Neutrophil (primary cell): ENCODE results near the gene KIF7.

Experiments used
- H3K27ac ChIP-seq: fragments of 200-600 bp; sonication (generic); 2 replicates; pipeline ENCODE4 v1.5.1; 2016; ENCODE audit warnings: mild to moderate bottlenecking, moderate library complexity
- H3K27me3 ChIP-seq: fragments of 200-600 bp; sonication (generic); 2 replicates; pipeline ENCODE4 v1.6.0; 2016; ENCODE audit warnings: mild to moderate bottlenecking
- H3K36me3 ChIP-seq: fragments of 200-600 bp; sonication (generic); 2 replicates; pipeline ENCODE4 v1.5.1; 2017
- H3K4me1 ChIP-seq, 2 experiments: fragments of 200-600 bp in 1 of 2; sonication (generic) in 1 of 2; 1 replicate in 1 of 2; 2 replicates in 1 of 2; pipeline versions ENCODE4 v1.5.1 to v1.6.1; 2013 to 2016; ENCODE audit warnings: low read depth in 1 of 2, low read length in 1 of 2, mild to moderate bottlenecking in 1 of 2, moderate library complexity in 1 of 2; ENCODE audit not compliant: control insufficient read depth in 1 of 2, insufficient read depth in 1 of 2
- H3K4me3 ChIP-seq, 2 experiments: fragments of 200-600 bp in 1 of 2; sonication (generic) in 1 of 2; 1 replicate in 1 of 2; 2 replicates in 1 of 2; pipeline ENCODE4 v1.5.1; 2013 to 2016; ENCODE audit warnings: low read depth in 1 of 2, low read length in 1 of 2, mild to moderate bottlenecking in 1 of 2, moderate library complexity in 1 of 2
- H3K9me3 ChIP-seq: fragments of 200-600 bp; sonication (generic); 2 replicates; pipeline ENCODE4 v1.5.1; 2016
- CTCF ChIP-seq: fragments of 200-600 bp; sonication (generic); IDR thresholded peaks from 2 replicates; pipeline ENCODE4 v1.5.1; 2016; ENCODE audit warnings: antibody characterized with exemption

Gene KIF7

GRCh38 chr15:89681146-89681545 lies 25.9 kb upstream of the KIF7 start:
- no peaks in the 10 kb centered on the region for H3K36me3 ChIP-seq
- H3K27ac ChIP-seq: no peak overlapping the region
- no peak for TF ChIP-seq CTCF
- H3K9me3 ChIP-seq: no peaks in the 10 kb centered on the region
- no peaks in the 10 kb centered on the region for H3K27me3 ChIP-seq
- no peaks in the 10 kb centered on the region for H3K4me1 ChIP-seq
- H3K4me3 ChIP-seq: no peak overlapping the region

GRCh38 chr15:89680282-89680873 lies 25.1 kb upstream of the KIF7 start:
- Histone ChIP-seq H3K27ac (no peak overlapping the region), H3K36me3 (no peaks in the 10 kb centered on the region), H3K4me1 (no peaks in the 10 kb centered on the region), H3K4me3 (no peak overlapping the region), H3K27me3 (no peaks in the 10 kb centered on the region), H3K9me3 (no peaks in the 10 kb centered on the region)
- TF ChIP-seq CTCF: no peak

- H3K36me3 ChIP-seq: no peaks in the 10 kb centered on the region
- H3K9me3 ChIP-seq: no peaks in the 10 kb centered on the region
Observed at GRCh38 chr15:89679212-89679611, 23.9 kb upstream of the KIF7 start, which contains the start of gene PLIN1. TSS of gene PLIN1 (minus strand) at chr15:89679367. CDS start at chr15:89677489, 1,878 bp downstream.

GRCh38 chr15:89677381-89677780 lies 22.1 kb upstream of the KIF7 start:
- no peak for TF ChIP-seq CTCF
- Histone ChIP-seq H3K4me3 (no peak overlapping the region), H3K27ac (no peak overlapping the region), H3K4me1 (no peaks in the 10 kb centered on the region), H3K27me3 (no peaks in the 10 kb centered on the region), H3K36me3 (no peaks in the 10 kb centered on the region), H3K9me3 (no peaks in the 10 kb centered on the region)

More at GRCh38 chr15:89679212-89679611, 23.9 kb upstream of the KIF7 start, which contains the start of gene PLIN1:
- H3K27ac ChIP-seq: no peak within 1 kb of the TSS
- no peak within 1 kb of the TSS for H3K4me3 ChIP-seq
- no peaks in the 10 kb centered on the region for H3K4me1 ChIP-seq
- TF ChIP-seq CTCF: no peak
- no peaks in the 10 kb centered on the region for H3K27me3 ChIP-seq

GRCh38 chr15:89675606-89676005 lies 20.3 kb upstream of the KIF7 start:
- Histone ChIP-seq H3K27ac (no peak overlapping the region), H3K27me3 (no peaks in the 10 kb centered on the region), H3K4me3 (no peak overlapping the region), H3K9me3 (no peaks in the 10 kb centered on the region), H3K4me1 (no peaks in the 10 kb centered on the region), H3K36me3 (no peaks in the 10 kb centered on the region)
- TF ChIP-seq CTCF: no peak
